ENCODE data around the gene FUT1.
A peak's percentile ranks its signal among the peaks of the same experiment; 100 is the strongest.

FUT1 gene

DNA sequence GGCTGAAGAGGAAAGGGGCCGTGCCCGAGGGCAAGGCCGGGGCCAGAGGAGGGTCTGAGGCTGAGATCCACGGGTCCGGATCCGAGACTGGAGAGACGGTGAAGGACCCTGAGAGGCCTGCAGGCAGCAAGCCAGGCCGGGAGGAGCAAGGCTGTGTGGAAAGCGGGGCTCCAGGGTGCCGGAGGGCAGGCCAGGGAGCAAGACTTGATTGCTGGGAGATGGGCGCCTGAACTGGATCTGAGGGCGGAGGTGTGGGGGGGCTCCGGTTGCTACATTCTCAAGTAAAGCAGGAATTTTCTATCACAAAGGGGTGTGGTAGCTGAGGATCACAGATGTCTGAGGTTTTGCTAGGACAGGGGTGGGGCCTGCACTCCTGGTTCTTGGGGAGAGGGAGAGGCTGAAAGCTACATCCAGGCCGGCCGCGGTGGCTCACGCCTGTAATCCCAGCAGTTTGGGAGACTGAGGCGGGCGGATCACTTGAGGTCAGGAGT lies 36.7 kb downstream of the FUT1 start:
- no peak for DNase-seq

DNA sequence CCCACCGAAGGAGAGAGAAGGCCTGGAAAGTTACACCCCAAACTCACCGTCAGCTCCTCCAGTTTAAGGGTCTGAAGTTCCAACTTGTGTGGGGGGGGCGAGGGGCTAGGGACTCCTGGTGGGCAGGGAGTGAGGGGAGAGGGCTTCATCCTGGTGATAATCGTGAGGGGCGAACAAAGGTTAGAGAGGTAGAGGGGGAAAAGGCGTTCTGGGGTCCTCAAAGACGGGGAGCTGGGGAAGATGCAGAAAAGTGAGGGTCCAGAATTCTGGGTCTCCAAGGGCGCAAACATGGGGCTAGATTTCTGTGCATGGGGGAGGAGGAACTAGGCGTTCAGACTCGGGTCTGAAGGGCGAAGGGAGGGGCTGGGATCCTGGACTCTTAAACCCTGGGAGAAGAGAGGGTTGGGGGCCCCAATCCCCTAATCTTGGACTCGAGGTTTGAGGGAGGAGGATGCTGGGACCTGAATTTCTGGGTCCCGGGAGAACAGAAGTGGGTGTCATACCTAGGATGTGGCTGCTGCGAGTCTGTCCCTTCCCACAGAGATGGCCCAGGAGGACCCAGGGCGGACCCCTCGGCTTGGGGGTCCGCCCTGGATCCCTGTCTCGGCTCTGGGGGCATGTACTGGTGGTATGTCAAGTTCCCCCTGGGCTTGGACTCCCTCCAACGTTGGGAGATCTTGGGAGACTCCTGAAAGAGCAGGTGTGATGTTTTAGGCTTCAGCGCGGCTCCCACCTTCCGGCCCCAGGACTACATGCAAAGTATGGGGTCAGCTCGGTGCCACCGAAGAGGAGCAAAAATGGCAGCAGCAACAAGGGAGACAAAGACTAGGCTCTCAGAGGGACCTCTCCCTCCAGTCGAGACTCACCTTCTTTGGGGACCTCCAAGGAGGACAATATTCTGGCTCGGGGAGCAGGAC lies 37.4 kb downstream of the FUT1 start:
- no peak for DNase-seq

DNA sequence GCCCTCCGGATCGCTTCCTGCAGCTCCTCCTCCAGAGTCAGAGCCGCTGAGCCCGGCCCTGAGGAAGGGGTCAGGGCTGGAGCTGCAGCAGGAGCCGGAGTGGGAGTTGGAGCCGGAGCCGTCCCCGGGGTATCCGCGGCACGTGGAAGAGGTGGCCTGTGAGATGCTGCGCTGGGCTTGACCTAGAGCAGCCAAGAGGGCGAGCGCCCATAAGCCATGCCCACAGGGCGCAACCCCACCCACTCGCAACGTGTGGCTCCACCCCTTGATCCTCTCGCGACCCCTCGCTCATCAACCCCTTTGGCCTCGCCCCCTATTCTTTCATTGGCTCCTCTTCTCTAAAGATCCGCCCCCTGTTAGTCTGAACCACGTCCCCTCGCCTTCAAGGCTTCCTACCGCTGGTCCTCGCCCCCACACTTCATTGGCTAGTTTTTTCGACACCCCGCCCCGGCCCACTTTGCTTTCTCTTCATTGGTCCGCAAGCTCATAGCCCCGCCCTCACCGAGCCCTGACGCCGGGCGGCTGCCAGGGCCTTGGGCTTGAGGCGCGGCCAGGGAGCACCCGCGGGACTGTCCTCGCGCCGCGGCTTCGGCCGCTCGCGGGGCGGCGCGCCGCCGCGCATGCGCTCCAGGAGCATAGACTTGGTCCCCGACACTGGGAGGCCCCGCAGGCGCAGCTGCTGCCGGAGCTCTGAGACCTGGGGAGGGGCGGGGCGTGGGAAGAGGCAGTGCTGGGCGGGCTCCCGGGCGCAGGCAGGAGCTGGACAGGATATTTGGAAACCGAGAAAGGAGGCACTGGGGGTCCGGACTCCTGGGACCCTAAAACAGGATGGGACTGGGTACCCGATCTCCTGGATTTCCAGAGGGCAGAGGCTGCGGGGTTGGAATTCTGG lies 38.3 kb downstream of the FUT1 start:
- peak; percentile 97 to 99 for DNase-seq

DNA sequence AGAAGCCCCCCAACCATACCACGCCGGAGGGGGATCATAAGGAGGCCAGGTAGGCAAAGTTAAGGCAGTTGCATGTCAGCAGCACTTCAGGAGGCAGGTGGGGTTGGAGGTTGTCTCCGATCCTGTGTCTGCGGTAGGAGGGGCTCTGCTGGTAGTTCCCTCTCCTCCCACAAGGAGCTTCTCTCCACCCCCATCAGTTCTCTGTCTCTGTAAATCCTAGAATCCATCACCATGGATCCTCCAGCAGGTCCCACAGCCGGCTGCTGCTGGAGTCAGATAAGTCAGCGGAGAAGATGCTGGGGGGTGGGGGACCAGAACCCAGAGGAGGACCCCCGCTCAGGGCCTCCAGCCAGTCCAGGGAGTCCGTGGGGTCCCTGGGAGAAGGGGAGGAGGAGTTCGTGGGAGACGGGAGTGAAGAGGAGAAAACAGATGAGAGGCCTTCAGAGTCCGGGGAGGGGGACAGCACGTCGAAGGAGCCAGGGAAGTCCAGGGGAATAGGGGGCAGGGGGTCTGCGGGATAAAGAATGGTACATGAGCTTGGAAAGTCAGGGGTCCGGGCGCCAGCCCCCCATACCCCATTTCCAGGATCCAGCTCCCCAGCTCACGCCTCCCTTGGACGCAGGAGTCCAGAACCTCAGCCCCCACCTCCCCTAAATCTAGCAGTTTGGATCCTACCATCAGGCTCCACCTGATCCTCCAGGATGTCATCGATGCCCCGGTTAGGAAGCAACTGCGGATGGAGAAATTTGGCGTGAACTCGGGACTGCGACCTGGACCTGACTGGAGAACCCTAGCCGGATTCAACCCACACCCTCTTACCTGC lies 39.2 kb downstream of the FUT1 start:
- DNase-seq, result no peak

DNA sequence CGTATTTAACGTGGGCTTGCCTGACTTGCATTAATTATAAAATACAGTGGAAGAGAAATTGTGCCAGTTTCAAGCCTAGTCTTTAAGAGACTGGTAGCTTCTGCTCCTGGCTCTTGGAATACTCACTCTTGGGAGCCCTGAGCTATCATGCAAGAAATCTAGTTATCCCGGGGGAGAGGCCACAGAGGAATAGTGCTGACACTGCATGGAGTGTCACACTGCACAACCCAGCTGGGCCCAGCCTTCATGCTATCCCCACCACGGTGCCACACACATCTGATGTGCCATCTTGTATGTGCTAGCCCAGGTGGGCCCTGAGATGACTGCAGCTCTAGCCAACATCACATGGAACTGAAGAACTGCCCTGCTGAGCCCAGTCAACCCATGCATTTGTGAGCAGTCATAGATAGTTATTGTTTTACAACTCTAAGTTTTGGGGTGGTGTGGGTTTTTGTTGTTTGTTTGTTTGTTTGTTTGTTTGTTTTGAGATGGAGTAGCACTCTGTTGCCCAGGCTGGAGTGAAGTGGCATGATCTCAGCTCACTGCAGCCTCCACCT lies 41.3 kb downstream of the FUT1 start:
- DNase-seq, result no peak

DNA sequence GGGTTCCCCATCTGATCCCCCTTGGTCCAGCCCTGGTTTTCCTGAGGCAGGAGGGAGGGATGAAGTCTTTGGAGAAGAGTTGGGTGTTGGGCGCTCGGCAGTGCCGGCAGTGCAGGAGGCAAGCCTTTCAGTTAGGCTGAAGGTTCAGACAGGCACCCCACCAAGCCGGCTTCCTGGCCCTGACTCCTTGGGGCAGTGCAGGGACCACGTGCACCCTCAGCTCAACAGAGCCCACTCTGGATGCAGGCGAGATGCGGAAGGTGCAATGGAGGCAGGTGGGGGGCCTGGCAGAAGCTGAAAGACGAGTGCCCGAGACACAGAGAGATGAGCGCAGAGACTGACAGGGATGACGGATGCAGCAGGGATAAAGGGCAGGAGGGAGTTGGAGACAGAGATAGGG lies 44.0 kb downstream of the FUT1 start:
- no peak for DNase-seq

DNA sequence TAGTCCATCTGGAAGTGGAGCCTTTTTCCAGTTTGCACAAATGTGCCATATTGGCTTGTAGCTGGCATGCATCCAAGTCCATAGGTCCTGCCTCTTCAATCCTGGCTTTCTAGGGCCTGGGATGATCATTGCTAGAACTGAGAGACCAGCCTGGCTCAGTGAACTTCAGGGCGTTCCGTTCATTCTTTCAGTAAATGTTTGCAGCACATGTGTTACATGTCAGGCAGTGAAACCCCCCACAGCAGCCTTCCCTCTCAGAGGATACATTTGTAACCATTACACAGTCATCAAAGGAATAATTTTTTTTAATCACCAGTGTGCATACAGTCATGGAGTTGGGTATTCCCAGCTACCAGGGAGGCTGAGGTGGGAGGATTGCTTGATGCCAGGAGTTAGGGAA lies 47.0 kb downstream of the FUT1 start:
- DNase-seq, result no peak

DNA sequence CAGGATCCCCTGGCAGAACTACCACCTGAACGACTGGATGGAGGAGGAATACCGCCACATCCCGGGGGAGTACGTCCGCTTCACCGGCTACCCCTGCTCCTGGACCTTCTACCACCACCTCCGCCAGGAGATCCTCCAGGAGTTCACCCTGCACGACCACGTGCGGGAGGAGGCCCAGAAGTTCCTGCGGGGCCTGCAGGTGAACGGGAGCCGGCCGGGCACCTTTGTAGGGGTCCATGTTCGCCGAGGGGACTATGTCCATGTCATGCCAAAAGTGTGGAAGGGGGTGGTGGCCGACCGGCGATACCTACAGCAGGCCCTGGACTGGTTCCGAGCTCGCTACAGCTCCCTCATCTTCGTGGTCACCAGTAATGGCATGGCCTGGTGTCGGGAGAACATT lies 49.1 kb downstream of the FUT1 start:
- DNase-seq, result no peak

DNA sequence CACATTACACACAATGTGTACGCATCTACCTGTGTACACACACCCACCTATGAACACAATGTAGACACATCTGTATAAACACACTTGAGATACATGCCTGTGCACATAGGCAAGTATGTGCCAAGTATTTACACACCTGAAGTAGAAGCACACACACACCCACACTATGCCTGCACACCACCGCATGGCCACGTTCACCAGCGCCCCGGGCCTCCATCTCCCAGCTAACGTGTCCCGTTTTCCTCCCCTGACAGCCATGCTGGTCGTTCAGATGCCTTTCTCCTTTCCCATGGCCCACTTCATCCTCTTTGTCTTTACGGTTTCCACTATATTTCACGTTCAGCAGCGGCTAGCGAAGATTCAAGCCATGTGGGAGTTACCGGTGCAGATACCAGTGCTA lies 49.7 kb downstream of the FUT1 start:
- no peak for DNase-seq

DNA sequence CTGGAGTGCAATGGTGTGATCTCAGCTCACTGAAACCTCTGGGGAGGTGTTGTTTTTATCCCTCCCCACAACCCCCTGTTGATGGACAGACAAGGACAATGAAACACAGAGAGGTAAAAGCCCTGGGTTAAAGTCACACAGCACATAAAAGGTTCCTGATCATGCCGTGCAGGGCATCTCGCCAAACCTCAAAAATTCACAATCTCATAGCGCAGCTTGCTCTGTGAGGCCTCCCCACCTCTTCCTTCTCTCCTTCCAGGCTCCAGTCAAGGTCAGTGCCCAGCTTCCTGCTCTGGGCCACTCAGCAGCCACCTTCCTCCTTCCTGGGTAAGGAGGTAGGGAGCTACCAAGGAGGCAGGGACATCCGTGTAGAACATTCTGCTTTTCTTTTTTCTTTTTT lies 54.4 kb downstream of the FUT1 start:
- no peak for DNase-seq
